Measurements from ENCODE around the gene SEMA5A.

DNA sequence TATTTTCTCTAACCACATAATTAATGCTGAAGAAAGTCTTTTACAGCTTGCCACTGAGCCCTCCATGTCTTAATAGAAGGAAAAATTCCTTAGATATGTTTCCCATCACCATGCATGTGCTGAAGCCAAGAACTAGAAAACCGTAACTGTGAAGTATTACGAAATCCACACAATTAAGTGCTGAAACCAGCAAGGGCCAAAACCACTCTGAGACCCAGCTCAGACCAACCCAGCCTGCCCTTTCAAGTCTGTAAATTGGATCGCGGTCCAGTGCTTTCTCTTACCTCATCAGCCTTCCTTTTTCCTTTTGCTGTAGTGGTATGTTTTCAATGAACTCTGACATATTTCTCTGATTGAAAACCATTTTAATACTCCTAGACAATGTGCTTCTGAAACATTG is 26.3 kb downstream of the SEMA5A start:
- TF ChIP-seq GABPA (IDR thresholded peaks at IDR 0.05; ENCODE audit: borderline replicate concordance, insufficient read depth, low read length) (no peak), RBBP5 (IDR thresholded peaks at IDR 0.05; ENCODE audit: borderline replicate concordance, low read depth, low read length) (no peak), YY1 (IDR thresholded peaks at IDR 0.05; ENCODE audit: low read depth, low read length) (no peak), JUND (IDR thresholded peaks at IDR 0.05; ENCODE audit: low read length) (no peak), BCL11A (IDR thresholded peaks at IDR 0.05; ENCODE audit: low read depth in 2 of 2, low read length in 2 of 2) (no peak), POLR2AphosphoS5 (IDR thresholded peaks at IDR 0.05; ENCODE audit: low read depth, low read length) (no peak), EP300 (IDR thresholded peaks at IDR 0.05; ENCODE audit: borderline replicate concordance in 1 of 2, low read depth in 2 of 2, low read length in 2 of 2) (no peak), MAX (IDR thresholded peaks at IDR 0.05) (no peak)
- TF ChIP-seq, protein P1, sequence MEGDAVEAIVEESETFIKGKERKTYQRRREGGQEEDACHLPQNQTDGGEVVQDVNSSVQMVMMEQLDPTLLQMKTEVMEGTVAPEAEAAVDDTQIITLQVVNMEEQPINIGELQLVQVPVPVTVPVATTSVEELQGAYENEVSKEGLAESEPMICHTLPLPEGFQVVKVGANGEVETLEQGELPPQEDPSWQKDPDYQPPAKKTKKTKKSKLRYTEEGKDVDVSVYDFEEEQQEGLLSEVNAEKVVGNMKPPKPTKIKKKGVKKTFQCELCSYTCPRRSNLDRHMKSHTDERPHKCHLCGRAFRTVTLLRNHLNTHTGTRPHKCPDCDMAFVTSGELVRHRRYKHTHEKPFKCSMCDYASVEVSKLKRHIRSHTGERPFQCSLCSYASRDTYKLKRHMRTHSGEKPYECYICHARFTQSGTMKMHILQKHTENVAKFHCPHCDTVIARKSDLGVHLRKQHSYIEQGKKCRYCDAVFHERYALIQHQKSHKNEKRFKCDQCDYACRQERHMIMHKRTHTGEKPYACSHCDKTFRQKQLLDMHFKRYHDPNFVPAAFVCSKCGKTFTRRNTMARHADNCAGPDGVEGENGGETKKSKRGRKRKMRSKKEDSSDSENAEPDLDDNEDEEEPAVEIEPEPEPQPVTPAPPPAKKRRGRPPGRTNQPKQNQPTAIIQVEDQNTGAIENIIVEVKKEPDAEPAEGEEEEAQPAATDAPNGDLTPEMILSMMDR (IDR thresholded peaks at IDR 0.05; ENCODE audit: control extremely low read depth in 1 of 3, insufficient read depth in 1 of 3, low read depth in 1 of 3, low read length in 3 of 3) = no peak

Data from H1 (cell line).